Suprapubic skin (tissue), 3 donors: ENCODE data around the gene CORO2A.

Experiments
- CTCF ChIP-seq, 2 donors: fragments of 200-600 bp in 1 of 2; fragments of 450-650 bp in 1 of 2; sonication (generic) in 1 of 2; IDR thresholded peaks; one replicate each; pipeline ENCODE4 v1.5.1; 2016 to 2019; ENCODE audit warnings: antibody characterized with exemption in 2 of 2, mild to moderate bottlenecking in 1 of 2, moderate library complexity in 1 of 2
- EP300 ChIP-seq: sonication (generic); formaldehyde crosslinking; IDR thresholded peaks from one replicate; pipeline ENCODE4 v1.6.1; 2017; ENCODE audit warnings: antibody characterized with exemption
- POLR2A ChIP-seq, 2 donors: fragments of 450-650 bp; IDR thresholded peaks; one replicate each; pipeline ENCODE4 v1.6.1; 2017; ENCODE audit warnings: antibody characterized with exemption in 2 of 2, mild to moderate bottlenecking in 2 of 2, moderate library complexity in 2 of 2

DNA sequence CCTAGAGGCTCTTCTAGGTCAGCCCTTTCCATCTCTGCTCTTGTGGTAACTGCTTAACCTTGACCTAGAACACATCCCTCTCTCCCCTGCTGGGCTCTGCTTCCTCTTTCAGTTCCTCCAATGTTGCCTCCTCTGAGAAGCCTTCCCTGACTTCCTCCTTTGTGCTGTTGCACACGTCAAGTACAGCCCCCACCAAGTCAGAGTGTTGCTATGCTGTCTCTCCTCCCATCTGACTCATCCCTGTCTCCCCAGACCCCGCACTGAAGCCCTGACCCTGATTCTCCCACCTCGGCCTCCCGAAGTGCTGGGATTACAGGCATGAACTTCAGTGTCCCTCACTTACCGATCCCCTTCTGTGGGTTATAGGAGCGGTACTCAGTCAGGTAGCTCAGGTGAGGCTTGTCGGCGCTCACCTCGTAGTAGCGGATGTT is 63.0 kb downstream of the CORO2A start:
- TF ChIP-seq CTCF (IDR thresholded peaks at IDR 0.05) (no peak), EP300 (no peak), POLR2A (IDR thresholded peaks at IDR 0.05) (no peak)
